Nephron (organoid): Measurements from ENCODE around the gene SF1.

Experiments used
- H3K27ac Mint-ChIP-seq, 3 experiments: 2 replicates each; pipeline ENCODE4 v1.8.0; 2020; ENCODE audit warnings: mixed read lengths in 3 of 3, mild to moderate bottlenecking in 2 of 3, moderate library complexity in 1 of 3
- H3K27me3 Mint-ChIP-seq: 2 replicates; pipeline ENCODE4 v1.8.0; 2021; ENCODE audit warnings: low read depth, mild to moderate bottlenecking, moderate library complexity, mixed read lengths
- H3K36me3 Mint-ChIP-seq: 2 replicates; pipeline ENCODE4 v1.8.0; 2020; ENCODE audit warnings: low read depth, mixed read lengths
- H3K4me1 Mint-ChIP-seq: 2 replicates; pipeline ENCODE4 v1.8.0; 2020; ENCODE audit warnings: mixed read lengths
- H3K4me3 Mint-ChIP-seq, 3 experiments: 2 replicates each; pipeline ENCODE4 v1.8.0; 2020; ENCODE audit warnings: mild to moderate bottlenecking in 3 of 3, mixed read lengths in 3 of 3, moderate library complexity in 2 of 3
- H3K9me3 Mint-ChIP-seq: 2 replicates; pipeline ENCODE4 v1.8.0; 2020; ENCODE audit warnings: mixed read lengths
- CTCF ChIP-seq, 3 experiments: fragments of 200-600 bp; sonication (generic); IDR thresholded peaks; one replicate each; pipeline ENCODE4 v1.5.0; 2021; ENCODE audit warnings: antibody characterized with exemption in 3 of 3; ENCODE audit not compliant: unreplicated experiment in 3 of 3

Gene SF1

GRCh38 chr11:64757549-64758329 is 20.6 kb downstream of the SF1 start:
- TF ChIP-seq CTCF (IDR thresholded peaks at IDR 0.05; ENCODE audit: unreplicated experiment in 3 of 3) = no peak
- Mint-ChIP-seq H3K9me3 (no peaks in the 10 kb centered on the region), H3K4me3 (no peak overlapping the region), H3K27ac (no peak overlapping the region), H3K27me3 (no peaks in the 10 kb centered on the region), H3K36me3 (peaks cover 4% of the 10 kb centered on the region), H3K4me1 (peaks cover 35% of the 10 kb centered on the region)

- H3K36me3 Mint-ChIP-seq = peaks cover 7% of the 10 kb centered on the region
- TF ChIP-seq CTCF (IDR thresholded peaks at IDR 0.05; ENCODE audit: unreplicated experiment in 3 of 3) = no peak
- H3K9me3 Mint-ChIP-seq = no peaks in the 10 kb centered on the region
- no peaks in the 10 kb centered on the region for H3K27me3 Mint-ChIP-seq
- no peak overlapping the region for H3K27ac Mint-ChIP-seq
- H3K4me1 Mint-ChIP-seq = peaks cover 27% of the 10 kb centered on the region
- H3K4me3 Mint-ChIP-seq = no peak overlapping the region
Observed at GRCh38 chr11:64755681-64756361, 22.5 kb downstream of the SF1 start.

GRCh38 chr11:64754919-64755662 is 23.3 kb downstream of the SF1 start:
- H3K4me1 Mint-ChIP-seq = peaks cover 20% of the 10 kb centered on the region
- no peaks in the 10 kb centered on the region for H3K9me3 Mint-ChIP-seq
- H3K4me3 Mint-ChIP-seq = no peak overlapping the region
- H3K27ac Mint-ChIP-seq = no peak overlapping the region
- H3K36me3 Mint-ChIP-seq = peaks cover 7% of the 10 kb centered on the region
- H3K27me3 Mint-ChIP-seq = peaks cover 3% of the 10 kb centered on the region
- no peak for TF ChIP-seq CTCF (IDR thresholded peaks at IDR 0.05; ENCODE audit: unreplicated experiment in 3 of 3)

GRCh38 chr11:64754124-64754918 is 24.0 kb downstream of the SF1 start:
- Mint-ChIP-seq H3K36me3 (peaks cover 7% of the 10 kb centered on the region), H3K9me3 (no peaks in the 10 kb centered on the region), H3K4me3 (no peak overlapping the region), H3K4me1 (peaks cover 12% of the 10 kb centered on the region), H3K27me3 (peaks cover 5% of the 10 kb centered on the region), H3K27ac (no peak overlapping the region)
- no peak for TF ChIP-seq CTCF (IDR thresholded peaks at IDR 0.05; ENCODE audit: unreplicated experiment in 3 of 3)

GRCh38 chr11:64753380-64754123 is 24.8 kb downstream of the SF1 start:
- peaks cover 7% of the 10 kb centered on the region for H3K36me3 Mint-ChIP-seq
- H3K9me3 Mint-ChIP-seq = no peaks in the 10 kb centered on the region
- peaks cover 5% of the 10 kb centered on the region for H3K27me3 Mint-ChIP-seq
- no peak overlapping the region for H3K27ac Mint-ChIP-seq
- H3K4me1 Mint-ChIP-seq = peaks cover 11% of the 10 kb centered on the region
- TF ChIP-seq CTCF (IDR thresholded peaks at IDR 0.05; ENCODE audit: unreplicated experiment in 3 of 3) = no peak
- no peak overlapping the region for H3K4me3 Mint-ChIP-seq
